HepG2 (cell line): Measurements from ENCODE around the gene STYXL2.

Experiments
- CEBPB ChIP-seq: IDR thresholded peaks from 2 replicates; pipeline ENCODE4 v1.6.1; 2011; ENCODE audit warnings: low read depth, low read length, improper control_type of control experiment, borderline replicate concordance
- MYC ChIP-seq: sonication (generic); formaldehyde crosslinking; IDR thresholded peaks from 2 replicates; pipeline ENCODE4 v1.9.0; 2021; ENCODE audit warnings: missing genetic modification reagents, borderline replicate concordance
- POLR2AphosphoS5 ChIP-seq: IDR thresholded peaks from 2 replicates; pipeline ENCODE4 v1.6.1; 2012; ENCODE audit warnings: low read depth, low read length
- ZBTB1 ChIP-seq: sonication (generic); formaldehyde crosslinking; IDR thresholded peaks from 2 replicates; pipeline ENCODE4 v1.4.0; 2020; ENCODE audit warnings: missing genetic modification reagents, borderline replicate concordance
- ZFY ChIP-seq: sonication (generic); formaldehyde crosslinking; IDR thresholded peaks from 2 replicates; pipeline ENCODE4 v1.4.0; 2020; ENCODE audit warnings: missing genetic modification reagents
- ZNF143 ChIP-seq: sonication (generic); formaldehyde crosslinking; IDR thresholded peaks from 2 replicates; pipeline ENCODE4 v1.4.0; 2020; ENCODE audit warnings: missing genetic modification reagents
- ZNF660 ChIP-seq: sonication (generic); formaldehyde crosslinking; IDR thresholded peaks from 2 replicates; pipeline ENCODE4 v1.5.1; 2020; ENCODE audit warnings: mild to moderate bottlenecking, low read depth, missing genetic modification reagents, borderline replicate concordance
- TF ChIP-seq, protein P1 (sequence below): sonication (generic); formaldehyde crosslinking; IDR thresholded peaks from 2 replicates; pipeline ENCODE4 v1.5.0; 2020; ENCODE audit warnings: mild to moderate bottlenecking, missing genetic modification reagents, moderate library complexity

- TF ChIP-seq, protein P1, sequence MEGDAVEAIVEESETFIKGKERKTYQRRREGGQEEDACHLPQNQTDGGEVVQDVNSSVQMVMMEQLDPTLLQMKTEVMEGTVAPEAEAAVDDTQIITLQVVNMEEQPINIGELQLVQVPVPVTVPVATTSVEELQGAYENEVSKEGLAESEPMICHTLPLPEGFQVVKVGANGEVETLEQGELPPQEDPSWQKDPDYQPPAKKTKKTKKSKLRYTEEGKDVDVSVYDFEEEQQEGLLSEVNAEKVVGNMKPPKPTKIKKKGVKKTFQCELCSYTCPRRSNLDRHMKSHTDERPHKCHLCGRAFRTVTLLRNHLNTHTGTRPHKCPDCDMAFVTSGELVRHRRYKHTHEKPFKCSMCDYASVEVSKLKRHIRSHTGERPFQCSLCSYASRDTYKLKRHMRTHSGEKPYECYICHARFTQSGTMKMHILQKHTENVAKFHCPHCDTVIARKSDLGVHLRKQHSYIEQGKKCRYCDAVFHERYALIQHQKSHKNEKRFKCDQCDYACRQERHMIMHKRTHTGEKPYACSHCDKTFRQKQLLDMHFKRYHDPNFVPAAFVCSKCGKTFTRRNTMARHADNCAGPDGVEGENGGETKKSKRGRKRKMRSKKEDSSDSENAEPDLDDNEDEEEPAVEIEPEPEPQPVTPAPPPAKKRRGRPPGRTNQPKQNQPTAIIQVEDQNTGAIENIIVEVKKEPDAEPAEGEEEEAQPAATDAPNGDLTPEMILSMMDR (CRISPR knock-in tag): no peak
- TF ChIP-seq CEBPB: no peak
- TF ChIP-seq ZNF660 (CRISPR knock-in tag): no peak
- no peak for TF ChIP-seq MYC (CRISPR knock-in tag)
- no peak for TF ChIP-seq POLR2AphosphoS5
- TF ChIP-seq ZFY (CRISPR knock-in tag): no peak
- no peak for TF ChIP-seq ZBTB1
- no peak for TF ChIP-seq ZNF143
Measured at GRCh38 chr1:167136191-167136614, 42.3 kb downstream of the STYXL2 start.
